Gastroesophageal sphincter (tissue), 3 donors: ENCODE results near the gene OARD1.

Experiments
- CTCF ChIP-seq, 4 experiments: fragments of 200-600 bp in 2 of 4; fragments of 450-650 bp in 2 of 4; sonication (generic) in 1 of 4; IDR thresholded peaks; one replicate each; pipeline ENCODE4 v1.5.1; 2017 to 2019; ENCODE audit warnings: antibody characterized with exemption in 4 of 4, mild to moderate bottlenecking in 2 of 4, moderate library complexity in 2 of 4
- POLR2A ChIP-seq, 2 donors: fragments of 450-650 bp; IDR thresholded peaks; one replicate each; pipeline ENCODE4 v1.6.1; 2017; ENCODE audit warnings: antibody characterized with exemption in 2 of 2, mild to moderate bottlenecking in 2 of 2, moderate library complexity in 1 of 2

DNA sequence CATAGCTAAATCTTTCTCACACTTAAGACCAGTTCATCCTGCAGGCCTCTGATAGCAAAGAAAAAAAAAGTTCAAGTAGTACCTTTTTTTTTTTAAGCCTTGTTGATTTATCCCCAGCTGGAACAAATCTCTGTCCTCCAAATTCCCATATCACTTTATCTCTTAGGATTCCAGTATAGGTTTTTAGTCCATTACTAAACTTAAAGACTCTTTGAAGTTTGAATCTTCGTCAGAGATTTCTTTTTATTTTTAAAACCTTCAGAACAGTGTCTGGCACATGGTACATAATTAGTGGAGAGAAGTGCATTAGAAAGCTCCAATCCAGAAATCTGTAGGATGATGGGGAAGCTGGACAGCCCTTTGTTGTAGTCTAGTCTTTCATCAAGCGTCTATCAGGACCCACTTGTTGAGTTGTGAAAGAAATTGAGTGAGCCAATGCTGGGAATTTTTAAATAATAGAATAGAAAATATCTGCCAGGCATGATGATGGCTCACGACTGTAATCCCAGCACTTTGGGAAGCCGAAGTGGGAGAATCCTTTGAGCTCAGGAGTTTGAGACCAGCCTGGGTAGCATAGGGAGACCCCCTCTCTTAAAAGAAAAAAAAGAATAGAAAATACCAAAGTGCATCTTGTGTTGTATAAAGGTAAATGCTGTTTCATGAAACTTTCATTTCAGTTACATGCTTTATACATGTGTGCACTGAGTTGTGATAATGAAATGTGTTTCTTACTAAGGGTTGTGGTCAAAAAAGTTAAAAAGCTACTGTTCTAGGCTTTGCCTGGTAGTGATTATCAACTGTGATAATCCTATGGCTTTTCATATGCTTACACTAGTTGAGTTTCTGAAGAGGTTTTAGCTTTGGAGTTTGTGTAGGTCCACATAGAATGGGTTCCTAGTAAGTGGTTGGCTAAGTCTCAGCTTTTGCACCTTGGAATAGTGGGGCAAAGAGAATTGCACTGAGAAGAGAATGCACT, 3.8 kb upstream of the OARD1 start:
- no peak for TF ChIP-seq POLR2A (IDR thresholded peaks at IDR 0.05)
- no peak for TF ChIP-seq CTCF (IDR thresholded peaks at IDR 0.05)
